Keratinocyte (primary cell): ENCODE data around the gene PATE4. TPM values are rescaled to one million over a fixed set of nuclear protein-coding genes. Genes with fewer than 3 reads are reported as not detected.
A peak's percentile ranks its signal among the peaks of the same experiment; 100 is the strongest.

Experiments used
- DNase-seq: peaks from one replicate; pipeline ENCODE4 v3.0.0-alpha.2; 2011; ENCODE audit warnings: low read depth, missing footprints, low spot score
- FAIRE-seq: peaks from 2 replicates; lab custom pipeline; 2011; peaks lifted over from hg19 to GRCh38; lab: Jason Lieb, UNC
- H2AFZ ChIP-seq: 2 replicates; pipeline ENCODE4 v1.6.0; 2012; ENCODE audit warnings: low read length, control low read depth, inconsistent platforms; ENCODE audit not compliant: control insufficient read depth
- H3K27ac ChIP-seq: 2 replicates; pipeline ENCODE4 v1.5.1; 2011; ENCODE audit warnings: low read length; ENCODE audit not compliant: control insufficient read depth, insufficient read depth
- H3K27me3 ChIP-seq: 3 replicates; pipeline ENCODE4 v1.6.0; 2011; ENCODE audit warnings: low read length; ENCODE audit not compliant: control insufficient read depth, insufficient read depth; ENCODE audit errors: extremely low read depth
- H3K36me3 ChIP-seq, 2 experiments: 2 replicates in 1 of 2; 3 replicates in 1 of 2; pipeline ENCODE4 v1.5.1; 2011; ENCODE audit warnings: low read length in 2 of 2, mild to moderate bottlenecking in 1 of 2; ENCODE audit not compliant: control insufficient read depth in 2 of 2, insufficient read depth in 2 of 2; ENCODE audit errors: extremely low read depth in 1 of 2
- H3K4me1 ChIP-seq: 3 replicates; pipeline ENCODE4 v1.5.1; 2011; ENCODE audit warnings: low read length; ENCODE audit not compliant: control insufficient read depth, insufficient read depth; ENCODE audit errors: extremely low read depth
- H3K4me2 ChIP-seq: 3 replicates; pipeline ENCODE4 v1.6.0; 2011; ENCODE audit warnings: low read depth, low read length; ENCODE audit not compliant: control insufficient read depth, insufficient read depth; ENCODE audit errors: extremely low read depth
- H3K4me3 ChIP-seq, 3 experiments: fragments of 200-600 bp in 1 of 3; sonication (generic) in 1 of 3; 2 replicates in 2 of 3; 3 replicates in 1 of 3; pipeline ENCODE4 v1.5.1; 2011 to 2016; ENCODE audit warnings: low read length in 3 of 3, mild to moderate bottlenecking in 3 of 3, control low read depth in 2 of 3, inconsistent platforms in 1 of 3, low read depth in 1 of 3, mixed read lengths in 1 of 3, mixed run types in 1 of 3, moderate library complexity in 1 of 3; ENCODE audit not compliant: control insufficient read depth in 2 of 3, insufficient read depth in 2 of 3; ENCODE audit errors: extremely low read depth in 1 of 3
- H3K79me2 ChIP-seq: 2 replicates; pipeline ENCODE4 v1.6.0; 2012; ENCODE audit warnings: low read length; ENCODE audit not compliant: control insufficient read depth, insufficient read depth
- H3K9ac ChIP-seq: 3 replicates; pipeline ENCODE4 v1.6.0; 2011; ENCODE audit warnings: low read length; ENCODE audit not compliant: control insufficient read depth, insufficient read depth; ENCODE audit errors: extremely low read depth
- H3K9me1 ChIP-seq: 3 replicates; pipeline ENCODE4 v1.6.0; 2011; ENCODE audit warnings: low read length; ENCODE audit not compliant: control insufficient read depth, insufficient read depth; ENCODE audit errors: extremely low read depth
- H3K9me3 ChIP-seq: 2 replicates; pipeline ENCODE4 v1.5.1; 2012; ENCODE audit warnings: low read depth, low read length; ENCODE audit not compliant: control insufficient read depth
- H4K20me1 ChIP-seq: 3 replicates; pipeline ENCODE4 v1.6.0; 2011; ENCODE audit warnings: low read length; ENCODE audit not compliant: control insufficient read depth, insufficient read depth; ENCODE audit errors: extremely low read depth
- EZH2 ChIP-seq: IDR thresholded peaks from one replicate; pipeline ENCODE4 v1.6.1; 2012; ENCODE audit warnings: inconsistent platforms, mild to moderate bottlenecking, low read length, moderate library complexity
- dilution Hi-C: fragments of 300-500 bp; cut with MboI; formaldehyde crosslinking; loops from one replicate; pipeline ENCODE4 v1.7.0; 2020; ENCODE audit warnings: low sequenced_read_pairs; ENCODE audit not compliant: extremely low pct_ligation_motif_present
- polyA plus RNA-seq, 5 experiments: library from polyadenylated mRNA; depleted of rRNA in 3 of 5; stranded (reverse) in 3 of 5; stranded (forward) in 1 of 5; unstranded in 1 of 5; fragments of >200 nt; gene quantifications; 1 replicate in 1 of 5; 2 replicates in 3 of 5; 3 replicates in 1 of 5; pipeline versions ENCODE4 v1.2.1 to v1.2.3, GENCODE V29; 2011 to 2012; ENCODE audit warnings: missing spikeins in 2 of 5, low read depth in 1 of 5, low replicate concordance in 1 of 5
- TF ChIP-seq, protein P1 (sequence below), 3 experiments: IDR thresholded peaks in 1 of 3; conservative IDR thresholded peaks in 1 of 3; optimal IDR thresholded peaks in 1 of 3; 2 replicates in 2 of 3; 3 replicates in 1 of 3; pipeline versions ENCODE3 to v1.5.1; 2011; ENCODE audit warnings: low read length in 3 of 3, mild to moderate bottlenecking in 3 of 3, moderate library complexity in 2 of 3, control low read depth in 1 of 3, inconsistent platforms in 1 of 3; ENCODE audit not compliant: insufficient read depth in 2 of 3; ENCODE audit errors: extremely low read depth in 1 of 3

Gene PATE4
- polyA plus RNA-seq, 1 donor (not counting 4 experiments of a cell fraction or from before 2014, with no cell fraction given): not detected

- no peaks in the 10 kb centered on the region for H3K27me3 ChIP-seq
- DNase-seq (no peak), FAIRE-seq (no peak)
- no peak overlapping the region for H3K27ac ChIP-seq
- TF ChIP-seq, protein P1, sequence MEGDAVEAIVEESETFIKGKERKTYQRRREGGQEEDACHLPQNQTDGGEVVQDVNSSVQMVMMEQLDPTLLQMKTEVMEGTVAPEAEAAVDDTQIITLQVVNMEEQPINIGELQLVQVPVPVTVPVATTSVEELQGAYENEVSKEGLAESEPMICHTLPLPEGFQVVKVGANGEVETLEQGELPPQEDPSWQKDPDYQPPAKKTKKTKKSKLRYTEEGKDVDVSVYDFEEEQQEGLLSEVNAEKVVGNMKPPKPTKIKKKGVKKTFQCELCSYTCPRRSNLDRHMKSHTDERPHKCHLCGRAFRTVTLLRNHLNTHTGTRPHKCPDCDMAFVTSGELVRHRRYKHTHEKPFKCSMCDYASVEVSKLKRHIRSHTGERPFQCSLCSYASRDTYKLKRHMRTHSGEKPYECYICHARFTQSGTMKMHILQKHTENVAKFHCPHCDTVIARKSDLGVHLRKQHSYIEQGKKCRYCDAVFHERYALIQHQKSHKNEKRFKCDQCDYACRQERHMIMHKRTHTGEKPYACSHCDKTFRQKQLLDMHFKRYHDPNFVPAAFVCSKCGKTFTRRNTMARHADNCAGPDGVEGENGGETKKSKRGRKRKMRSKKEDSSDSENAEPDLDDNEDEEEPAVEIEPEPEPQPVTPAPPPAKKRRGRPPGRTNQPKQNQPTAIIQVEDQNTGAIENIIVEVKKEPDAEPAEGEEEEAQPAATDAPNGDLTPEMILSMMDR (optimal IDR thresholded peaks at IDR 0.05 in 1 of 3, IDR thresholded peaks at IDR 0.05 in 1 of 3, conservative IDR thresholded peaks at IDR 0.05 in 1 of 3; ENCODE audit: extremely low read depth in 1 of 3, insufficient read depth in 2 of 3, low read length in 3 of 3): no peak
- TF ChIP-seq EZH2: no peak
- no peaks in the 10 kb centered on the region for H3K9me3 ChIP-seq
- no peaks in the 10 kb centered on the region for H4K20me1 ChIP-seq
- no peaks in the 10 kb centered on the region for H3K9me1 ChIP-seq
- no peaks in the 10 kb centered on the region for H3K4me1 ChIP-seq
- H3K4me2 ChIP-seq: no peak overlapping the region
- H3K4me3 ChIP-seq: no peak overlapping the region
- no peak overlapping the region for H2AFZ ChIP-seq
- dilution Hi-C loops: no loop called here
- H3K79me2 ChIP-seq: no peaks in the 10 kb centered on the region
- no peaks in the 10 kb centered on the region for H3K36me3 ChIP-seq
- H3K9ac ChIP-seq: no peak overlapping the region
Observed at GRCh38 chr11:125869521-125869920, 36.4 kb downstream of the PATE4 start.

GRCh38 chr11:125871391-125872137 is 38.4 kb downstream of the PATE4 start:
- Histone ChIP-seq H3K9ac (no peak overlapping the region), H2AFZ (no peak overlapping the region), H3K4me2 (no peak overlapping the region), H3K36me3 (no peaks in the 10 kb centered on the region), H3K79me2 (no peaks in the 10 kb centered on the region), H3K27me3 (no peaks in the 10 kb centered on the region), H3K4me1 (no peaks in the 10 kb centered on the region), H4K20me1 (no peaks in the 10 kb centered on the region), H3K27ac (no peak overlapping the region), H3K4me3 (no peak overlapping the region), H3K9me3 (no peaks in the 10 kb centered on the region), H3K9me1 (no peaks in the 10 kb centered on the region)
- FAIRE-seq: no peak
- TF ChIP-seq, protein P1 (optimal IDR thresholded peaks at IDR 0.05 in 1 of 3, IDR thresholded peaks at IDR 0.05 in 1 of 3, conservative IDR thresholded peaks at IDR 0.05 in 1 of 3; ENCODE audit: extremely low read depth in 1 of 3, insufficient read depth in 2 of 3, low read length in 3 of 3): peak; percentile 43 to 45 (median 45)
- no peak for TF ChIP-seq EZH2
- dilution Hi-C loops: no loop called here
- no peak for DNase-seq
